ENCODE results near the gene TMEM86A.
A peak's percentile ranks its signal among the peaks of the same experiment; 100 is the strongest.

GRCh38 chr11:18741783-18742182 is 43.2 kb downstream of the TMEM86A start:
- TF ChIP-seq SREBF2 (IDR thresholded peaks at IDR 0.05) (no peak), EP300 (IDR thresholded peaks at IDR 0.05) (no peak), PBX3 (IDR thresholded peaks at IDR 0.05) (no peak), POLR2A (IDR thresholded peaks at IDR 0.05; ENCODE audit: low read length) (no peak), CTCF (IDR thresholded peaks at IDR 0.05) (peak; percentile 9; the same call in 2 of the 3 replicates), FOSL2 (IDR thresholded peaks at IDR 0.05) (no peak), FOSL2 (CRISPR knock-in tag; IDR thresholded peaks at IDR 0.05) (no peak), REST (IDR thresholded peaks at IDR 0.05) (no peak)
